Camera-type eye (tissue), 1 donor: ENCODE data around the gene ITGA2B. TPM values are rescaled to one million over a fixed set of nuclear protein-coding genes. Genes with fewer than 3 reads are reported as not detected.

Source experiments
- total RNA-seq: library from RNA; depleted of rRNA; stranded (reverse); fragments of >200 nt; gene quantifications from one replicate; pipeline ENCODE4 v1.2.3, GENCODE V29; 2014

Gene ITGA2B
- 9.0 TPM for total RNA-seq

GRCh38 chr17:44389281-44389680 is at the start of gene ITGA2B:
Gene ITGA2B, minus strand, starts transcription at chr17:44389649. Its CDS starts 176 bp downstream, at chr17:44389473.

DNA sequence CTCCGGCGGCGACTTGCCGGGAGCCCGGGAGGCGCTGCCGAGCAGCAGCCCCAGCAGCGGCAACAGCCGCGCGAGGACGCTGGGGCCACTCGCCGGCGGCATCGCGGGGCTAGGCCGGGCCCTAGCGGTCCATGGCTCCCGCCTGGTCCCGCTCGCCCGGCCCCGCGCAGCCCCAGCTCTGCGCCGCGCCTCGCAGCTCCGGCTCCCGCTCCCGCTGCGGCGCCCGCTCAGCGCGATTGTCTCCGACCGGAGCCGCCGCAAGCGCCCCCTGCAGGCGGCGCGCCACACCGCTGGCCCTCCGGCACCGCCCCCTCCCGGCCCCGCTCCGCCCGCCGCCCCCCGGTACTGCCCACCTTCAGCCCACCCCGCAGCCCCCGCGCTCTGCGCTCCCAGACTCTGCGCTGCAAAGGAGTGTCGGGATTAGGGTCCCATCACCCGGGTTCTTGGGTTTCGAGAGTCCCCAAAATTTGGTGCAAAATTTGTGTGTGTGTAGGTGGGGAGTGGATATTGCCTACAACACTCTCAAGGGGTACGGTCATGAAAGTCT is 25.8 kb downstream of the ITGA2B start, which contains the start of gene FAM171A2:
Gene FAM171A2 (minus strand): TSS at position 241 of the 547 bp plus-strand sequence. CDS start 139 bp downstream, at position 102.

DNA sequence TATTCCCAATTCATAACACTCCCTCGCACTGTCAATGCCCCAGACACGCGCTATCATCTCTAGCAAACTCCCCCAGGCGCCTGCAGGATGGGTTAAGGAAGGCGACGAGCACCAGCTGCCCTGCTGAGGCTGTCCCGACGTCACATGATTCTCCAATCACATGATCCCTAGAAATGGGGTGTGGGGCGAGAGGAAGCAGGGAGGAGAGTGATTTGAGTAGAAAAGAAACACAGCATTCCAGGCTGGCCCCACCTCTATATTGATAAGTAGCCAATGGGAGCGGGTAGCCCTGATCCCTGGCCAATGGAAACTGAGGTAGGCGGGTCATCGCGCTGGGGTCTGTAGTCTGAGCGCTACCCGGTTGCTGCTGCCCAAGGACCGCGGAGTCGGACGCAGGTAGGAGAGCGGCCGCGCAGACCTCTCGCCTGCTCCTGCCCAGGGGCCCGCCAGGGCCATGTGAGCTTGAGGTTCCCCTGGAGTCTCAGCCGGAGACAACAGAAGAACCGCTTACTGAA is 44.5 kb downstream of the ITGA2B start, which contains the start of gene GRN:
Gene GRN (plus strand): TSS at position 364 of the 515 bp plus-strand sequence. CDS start 3,863 bp downstream, outside the sequence.

GRCh38 chr17:44324571-44325275 is 64.7 kb downstream of the ITGA2B start, which contains the start of gene SLC25A39:
Gene SLC25A39, minus strand, starts transcription at chr17:44324823. Its CDS starts 1,261 bp downstream, at chr17:44323562.

Other genes with a start within 250 kb of the ITGA2B start
- 2.0 TPM for gene HROB, start 247.7 kb downstream of the ITGA2B start, total RNA-seq
- 2.4 TPM for gene ASB16, start 218.9 kb downstream of the ITGA2B start, total RNA-seq
- gene TMUB2, start 202.7 kb downstream of the ITGA2B start, total RNA-seq = 32.6 TPM
- gene ATXN7L3, start 189.8 kb downstream of the ITGA2B start, total RNA-seq = 43.7 TPM
- gene UBTF, start 170.0 kb downstream of the ITGA2B start, total RNA-seq = 133 TPM
- gene SLC4A1, start 121.5 kb downstream of the ITGA2B start, total RNA-seq = 23.6 TPM
- 36.4 TPM for gene RUNDC3A, start 81.0 kb downstream of the ITGA2B start, total RNA-seq
- gene SLC25A39, start 64.8 kb downstream of the ITGA2B start, total RNA-seq = 49.3 TPM
- gene GRN, start 44.3 kb downstream of the ITGA2B start, total RNA-seq = 158 TPM
- gene FAM171A2, start 25.8 kb downstream of the ITGA2B start, total RNA-seq = 52.0 TPM
- 81.4 TPM for gene GPATCH8, start 113.8 kb upstream of the ITGA2B start, total RNA-seq
- gene FZD2, start 167.8 kb upstream of the ITGA2B start, total RNA-seq = 15.1 TPM